HepG2 (cell line): ENCODE data around the gene LRRC8E. TPM values are rescaled to one million over a fixed set of nuclear protein-coding genes. Genes with fewer than 3 reads are reported as not detected.
A peak's percentile ranks its signal among the peaks of the same experiment; 100 is the strongest.

Experiments used
- ATAC-seq: fragments of 200-7000 bp; cut with Tn5 transposase; 3 replicates; pipeline ENCODE4 v1.9.1; 2020; ENCODE audit warnings: mild to moderate bottlenecking, moderate library complexity
- BruUV-seq: library from RNA; stranded (reverse); fragments of 400-500 nt; replicated peaks from 2 replicates; lab custom pipeline; 2021; lab: Mats Ljungman, UMichigan
- CTCF ChIA-PET: fragments of 300-600 bp; formaldehyde crosslinking; extraction: SDS; loops from one replicate; lab custom pipeline; 2021; ENCODE audit warnings: low total read pairs, inconsistent platforms, low intra/inter-chr PET ratio; lab: Yijun Ruan, JAX
- POLR2A ChIA-PET: fragments of 350-600 bp; sonication (Branson Sonifier 250); formaldehyde crosslinking; loops from one replicate; lab custom pipeline; 2020; ENCODE audit warnings: antibody characterized with exemption, inconsistent platforms; lab: Yijun Ruan, JAX
- DNase-seq: peaks from one replicate; pipeline ENCODE4 v3.0.0-alpha.2; 2015; ENCODE audit warnings: low spot score
- FAIRE-seq: peaks from 3 replicates; lab custom pipeline; 2011; peaks lifted over from hg19 to GRCh38; lab: Jason Lieb, UNC
- H2AFZ ChIP-seq: one replicate; pipeline ENCODE4 v1.6.1; 2011; ENCODE audit warnings: low read length, inconsistent platforms
- H3K27ac ChIP-seq: fragments of 300-600 bp; 3 replicates; pipeline ENCODE4 v1.8.0; 2011; ENCODE audit warnings: mixed run types, mild to moderate bottlenecking, mixed read lengths, low read length, inconsistent platforms; ENCODE audit not compliant: insufficient read depth; ENCODE audit errors: extremely low read length
- H3K27me3 ChIP-seq, 2 experiments: fragments of 200-600 bp in 1 of 2; 2 replicates in 1 of 2; 3 replicates in 1 of 2; pipeline versions ENCODE4 v1.6.0 to v1.8.0; 2011; ENCODE audit warnings: low read length in 2 of 2, mild to moderate bottlenecking in 2 of 2, moderate library complexity in 2 of 2, inconsistent platforms in 1 of 2; ENCODE audit not compliant: insufficient read depth in 2 of 2, control insufficient read depth in 1 of 2
- H3K36me3 ChIP-seq, 2 experiments: fragments of 200-600 bp in 1 of 2; replicated peaks in 1 of 2; 2 replicates in 1 of 2; 3 replicates in 1 of 2; pipeline versions ENCODE4 v1.5.1 to v1.8.0; 2011; ENCODE audit warnings: low read length in 2 of 2, inconsistent platforms in 1 of 2; ENCODE audit not compliant: insufficient read depth in 2 of 2, control insufficient read depth in 1 of 2
- H3K4me1 ChIP-seq: 2 replicates; pipeline ENCODE4 v1.5.1; 2012; ENCODE audit warnings: low read length, inconsistent platforms; ENCODE audit not compliant: insufficient read depth
- H3K4me2 ChIP-seq: 2 replicates; pipeline ENCODE4 v1.6.0; 2011; ENCODE audit warnings: low read depth, low read length, inconsistent platforms
- H3K4me3 ChIP-seq, 3 experiments: fragments of 200-600 bp in 1 of 3; sonication (generic), shearing (Covaris generic) in 1 of 3; replicated peaks in 1 of 3; 2 replicates each; pipeline ENCODE4 v1.5.1; 2011 to 2016; ENCODE audit warnings: low read length in 3 of 3, inconsistent platforms in 2 of 3, low read depth in 2 of 3, mild to moderate bottlenecking in 2 of 3, control low read depth in 1 of 3, mixed read lengths in 1 of 3; ENCODE audit not compliant: insufficient read depth in 1 of 3
- H3K79me2 ChIP-seq: one replicate; pipeline ENCODE4 v1.6.1; 2011; ENCODE audit warnings: low read length, inconsistent platforms; ENCODE audit not compliant: insufficient read depth
- H3K9ac ChIP-seq: 2 replicates; pipeline ENCODE4 v1.6.0; 2011; ENCODE audit warnings: mild to moderate bottlenecking, low read depth, low read length, inconsistent platforms; ENCODE audit not compliant: insufficient read depth
- H3K9me3 ChIP-seq: 2 replicates; pipeline ENCODE4 v1.5.1; 2012; ENCODE audit warnings: mild to moderate bottlenecking, low read length
- H4K20me1 ChIP-seq: 2 replicates; pipeline ENCODE4 v1.6.0; 2011; ENCODE audit warnings: inconsistent platforms, mild to moderate bottlenecking, low read length, moderate library complexity; ENCODE audit not compliant: insufficient read depth
- ARNT ChIP-seq: fragments of 450-650 bp; IDR thresholded peaks from 2 replicates; pipeline ENCODE4 v1.6.1; 2017
- EZH2 ChIP-seq: conservative IDR thresholded peaks from 2 replicates; pipeline ENCODE4 v1.6.1; 2012; ENCODE audit warnings: mild to moderate bottlenecking, low read depth, low read length, moderate library complexity
- FOXA1 ChIP-seq, 2 experiments: fragments of 450-650 bp in 1 of 2; sonication (generic) in 1 of 2; formaldehyde crosslinking in 1 of 2; IDR thresholded peaks; 2 replicates each; pipeline versions ENCODE4 v1.4.0 to v1.6.1; 2016 to 2020; ENCODE audit warnings: missing genetic modification reagents in 1 of 2
- FOXK2 ChIP-seq: fragments of 450-650 bp; IDR thresholded peaks from 2 replicates; pipeline ENCODE4 v1.6.1; 2016
- IKZF1 ChIP-seq: fragments of 450-650 bp; IDR thresholded peaks from 2 replicates; pipeline ENCODE4 v1.7.1; 2016
- KDM2A ChIP-seq: sonication (generic); formaldehyde crosslinking; IDR thresholded peaks from 2 replicates; pipeline ENCODE4 v1.4.0; 2020; ENCODE audit warnings: low read depth, missing genetic modification reagents, borderline replicate concordance
- KLF16 ChIP-seq, 2 experiments: sonication (generic) in 1 of 2; formaldehyde crosslinking in 1 of 2; IDR thresholded peaks; 2 replicates each; pipeline versions ENCODE4 v1.6.1 to v1.8.0; 2016 to 2023; ENCODE audit warnings: missing genetic modification reagents in 2 of 2, missing compliant biosample characterization in 1 of 2
- PLRG1 ChIP-seq: fragments of 450-650 bp; conservative IDR thresholded peaks from 2 replicates; pipeline ENCODE4 v1.6.1; 2016
- ZNF256 ChIP-seq: sonication (generic); formaldehyde crosslinking; conservative IDR thresholded peaks from 2 replicates; pipeline ENCODE4 v1.4.0; 2020; ENCODE audit warnings: missing genetic modification reagents
- ZNF672 ChIP-seq: sonication (generic); formaldehyde crosslinking; IDR thresholded peaks from 2 replicates; pipeline ENCODE4 v1.8.1; 2022; ENCODE audit warnings: missing genetic modification reagents
- ZNF780A ChIP-seq: sonication (generic); formaldehyde crosslinking; IDR thresholded peaks from 2 replicates; pipeline ENCODE4 v1.8.0; 2022; ENCODE audit warnings: mild to moderate bottlenecking, missing genetic modification reagents, moderate library complexity
- WGBS: methylation state at CpG from one replicate; pipeline ENCODE4 v1.1.6; 2017; ENCODE audit warnings: low lambda C conversion rate; 5-methylcytosine and 5-hydroxymethylcytosine counted together
- in situ Hi-C: cut with HindIII; loops from 2 replicates; pipeline ENCODE4 v1.10.0; 2017; ENCODE audit warnings: low pct_unique_long_range_greater_than_20kb; ENCODE audit not compliant: extremely low pct_ligation_motif_present
- intact Hi-C: fragments of 100-400 bp; cut with micrococcal nuclease; formaldehyde crosslinking; loops from one replicate; pipeline ENCODE4 v1.10.0; 2022; ENCODE audit not compliant: unreplicated experiment
- polyA plus RNA-seq, 8 experiments: library from polyadenylated mRNA; depleted of rRNA in 3 of 8; stranded (reverse) in 7 of 8; unstranded in 1 of 8; fragments of >200 nt; fragmentation: Illumina TruSeq in 4 of 8; extraction: Trizol in 4 of 8; gene quantifications; 2 replicates each; pipeline versions ENCODE4 v1.2.1 to v1.2.3, GENCODE V29; 2011 to 2016; ENCODE audit warnings: low read depth in 4 of 8, missing spikeins in 1 of 8, mixed read lengths in 1 of 8; ENCODE audit not compliant: insufficient read depth in 1 of 8
- total RNA-seq, 5 experiments: library from RNA; depleted of rRNA; stranded (reverse); fragments of >200 nt; fragmentation: Illumina TruSeq; extraction: Trizol; gene quantifications; 2 replicates each; pipeline ENCODE4 v1.2.3, GENCODE V29; 2016; ENCODE audit warnings: low read depth in 1 of 5
- TF ChIP-seq, protein P1 (sequence below): fragments of 450-650 bp; IDR thresholded peaks from 2 replicates; pipeline ENCODE4 v1.6.1; 2016
- TF ChIP-seq, protein P2 (sequence below): sonication (generic); formaldehyde crosslinking; IDR thresholded peaks from 2 replicates; pipeline ENCODE4 v1.5.0; 2020; ENCODE audit warnings: missing genetic modification reagents, mild to moderate bottlenecking, borderline replicate concordance
- TF ChIP-seq, protein P3 (sequence below): sonication (generic); formaldehyde crosslinking; IDR thresholded peaks from 2 replicates; pipeline ENCODE4 v1.5.0; 2020; ENCODE audit warnings: mild to moderate bottlenecking, missing genetic modification reagents, moderate library complexity
- TF ChIP-seq, protein P4 (sequence below): sonication (generic); formaldehyde crosslinking; IDR thresholded peaks from 2 replicates; pipeline ENCODE4 v1.4.0; 2020; ENCODE audit warnings: missing genetic modification reagents

Gene LRRC8E
- total and polyA plus RNA-seq, 2 of the 13 experiments (the other 11 are each of a cell fraction or from before 2014, with no cell fraction given) = 8.0 to 10.3 TPM

DNA sequence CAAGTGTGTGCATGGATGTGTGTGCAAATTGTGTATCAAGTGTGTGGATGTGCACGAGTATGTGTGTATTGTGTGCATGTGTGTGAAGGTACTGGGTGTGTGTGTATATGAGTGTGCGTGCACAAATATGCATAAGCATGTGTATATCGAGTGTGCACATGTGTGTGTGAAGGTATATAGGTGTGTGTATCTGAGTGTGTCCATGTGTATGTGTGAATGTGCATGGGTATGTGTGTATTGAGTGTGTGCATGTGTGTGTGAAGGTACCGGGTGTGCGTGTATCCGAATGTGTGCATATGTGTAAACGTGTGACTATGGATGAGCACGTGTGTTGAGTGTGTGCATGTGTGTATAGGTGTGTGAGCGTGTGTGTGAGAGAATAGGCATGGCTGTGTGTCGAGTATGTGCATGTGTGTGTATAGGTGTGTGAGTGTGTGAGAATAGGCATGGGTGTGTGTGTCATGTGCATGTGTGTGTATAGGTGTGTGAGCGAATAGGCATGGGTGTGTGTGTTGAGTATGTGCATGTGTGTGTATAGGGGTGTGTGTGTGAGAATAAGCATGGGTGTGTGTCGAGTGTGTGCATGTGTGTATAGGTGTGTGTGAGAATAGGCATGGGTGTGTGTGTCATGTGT, 45.5 kb upstream of the LRRC8E start:
- H3K4me3 ChIP-seq = no peak overlapping the region
- no TSS peak for BruUV-seq
- peaks cover 28% of the 10 kb centered on the region for H3K4me1 ChIP-seq
- H3K9me3 ChIP-seq = no peaks in the 10 kb centered on the region
- H3K4me2 ChIP-seq = no peak overlapping the region
- no peaks in the 10 kb centered on the region for H3K36me3 ChIP-seq
- H4K20me1 ChIP-seq = no peaks in the 10 kb centered on the region
- FAIRE-seq (no peak), ATAC-seq (no peak)
- H3K27me3 ChIP-seq = no peaks in the 10 kb centered on the region
- H3K79me2 ChIP-seq = no peaks in the 10 kb centered on the region
- CTCF ChIA-PET = no interaction called here
- H2AFZ ChIP-seq = no peak overlapping the region
- intact Hi-C loops (no loop called here), in situ Hi-C loops (no loop called here)
- TF ChIP-seq PLRG1 (0 out of 2 replicates have a peak, but pooled peaks have one; percentile 18), KDM2A (CRISPR knock-in tag) (no peak), ZNF780A (CRISPR knock-in tag) (no peak), ARNT (0 out of 2 replicates have a peak, but pooled peaks have one; percentile 61), EZH2 (no peak), FOXK2 (0 out of 2 replicates have a peak, but pooled peaks have one; percentile 14), FOXA1 (IDR thresholded peaks at IDR 0.05) (peak; percentile 7; the same call in 1 of the 2 replicates), FOXA1 (CRISPR knock-in tag; IDR thresholded peaks at IDR 0.05) (no peak), ZNF256 (CRISPR knock-in tag) (no peak), KLF16 (CRISPR knock-in tag; IDR thresholded peaks at IDR 0.05) (no peak), ZNF672 (CRISPR knock-in tag) (no peak), IKZF1 (no peak)
- TF ChIP-seq, protein P1, sequence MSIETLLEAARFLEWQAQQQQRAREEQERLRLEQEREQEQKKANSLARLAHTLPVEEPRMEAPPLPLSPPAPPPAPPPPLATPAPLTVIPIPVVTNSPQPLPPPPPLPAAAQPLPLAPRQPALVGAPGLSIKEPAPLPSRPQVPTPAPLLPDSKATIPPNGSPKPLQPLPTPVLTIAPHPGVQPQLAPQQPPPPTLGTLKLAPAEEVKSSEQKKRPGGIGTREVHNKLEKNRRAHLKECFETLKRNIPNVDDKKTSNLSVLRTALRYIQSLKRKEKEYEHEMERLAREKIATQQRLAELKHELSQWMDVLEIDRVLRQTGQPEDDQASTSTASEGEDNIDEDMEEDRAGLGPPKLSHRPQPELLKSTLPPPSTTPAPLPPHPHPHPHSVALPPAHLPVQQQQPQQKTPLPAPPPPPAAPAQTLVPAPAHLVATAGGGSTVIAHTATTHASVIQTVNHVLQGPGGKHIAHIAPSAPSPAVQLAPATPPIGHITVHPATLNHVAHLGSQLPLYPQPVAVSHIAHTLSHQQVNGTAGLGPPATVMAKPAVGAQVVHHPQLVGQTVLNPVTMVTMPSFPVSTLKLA = peak; percentile 92
- TF ChIP-seq, protein P2, sequence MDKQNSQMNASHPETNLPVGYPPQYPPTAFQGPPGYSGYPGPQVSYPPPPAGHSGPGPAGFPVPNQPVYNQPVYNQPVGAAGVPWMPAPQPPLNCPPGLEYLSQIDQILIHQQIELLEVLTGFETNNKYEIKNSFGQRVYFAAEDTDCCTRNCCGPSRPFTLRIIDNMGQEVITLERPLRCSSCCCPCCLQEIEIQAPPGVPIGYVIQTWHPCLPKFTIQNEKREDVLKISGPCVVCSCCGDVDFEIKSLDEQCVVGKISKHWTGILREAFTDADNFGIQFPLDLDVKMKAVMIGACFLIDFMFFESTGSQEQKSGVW (CRISPR knock-in tag) = no peak
- TF ChIP-seq, protein P3, sequence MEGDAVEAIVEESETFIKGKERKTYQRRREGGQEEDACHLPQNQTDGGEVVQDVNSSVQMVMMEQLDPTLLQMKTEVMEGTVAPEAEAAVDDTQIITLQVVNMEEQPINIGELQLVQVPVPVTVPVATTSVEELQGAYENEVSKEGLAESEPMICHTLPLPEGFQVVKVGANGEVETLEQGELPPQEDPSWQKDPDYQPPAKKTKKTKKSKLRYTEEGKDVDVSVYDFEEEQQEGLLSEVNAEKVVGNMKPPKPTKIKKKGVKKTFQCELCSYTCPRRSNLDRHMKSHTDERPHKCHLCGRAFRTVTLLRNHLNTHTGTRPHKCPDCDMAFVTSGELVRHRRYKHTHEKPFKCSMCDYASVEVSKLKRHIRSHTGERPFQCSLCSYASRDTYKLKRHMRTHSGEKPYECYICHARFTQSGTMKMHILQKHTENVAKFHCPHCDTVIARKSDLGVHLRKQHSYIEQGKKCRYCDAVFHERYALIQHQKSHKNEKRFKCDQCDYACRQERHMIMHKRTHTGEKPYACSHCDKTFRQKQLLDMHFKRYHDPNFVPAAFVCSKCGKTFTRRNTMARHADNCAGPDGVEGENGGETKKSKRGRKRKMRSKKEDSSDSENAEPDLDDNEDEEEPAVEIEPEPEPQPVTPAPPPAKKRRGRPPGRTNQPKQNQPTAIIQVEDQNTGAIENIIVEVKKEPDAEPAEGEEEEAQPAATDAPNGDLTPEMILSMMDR (CRISPR knock-in tag) = no peak
- TF ChIP-seq, protein P4, sequence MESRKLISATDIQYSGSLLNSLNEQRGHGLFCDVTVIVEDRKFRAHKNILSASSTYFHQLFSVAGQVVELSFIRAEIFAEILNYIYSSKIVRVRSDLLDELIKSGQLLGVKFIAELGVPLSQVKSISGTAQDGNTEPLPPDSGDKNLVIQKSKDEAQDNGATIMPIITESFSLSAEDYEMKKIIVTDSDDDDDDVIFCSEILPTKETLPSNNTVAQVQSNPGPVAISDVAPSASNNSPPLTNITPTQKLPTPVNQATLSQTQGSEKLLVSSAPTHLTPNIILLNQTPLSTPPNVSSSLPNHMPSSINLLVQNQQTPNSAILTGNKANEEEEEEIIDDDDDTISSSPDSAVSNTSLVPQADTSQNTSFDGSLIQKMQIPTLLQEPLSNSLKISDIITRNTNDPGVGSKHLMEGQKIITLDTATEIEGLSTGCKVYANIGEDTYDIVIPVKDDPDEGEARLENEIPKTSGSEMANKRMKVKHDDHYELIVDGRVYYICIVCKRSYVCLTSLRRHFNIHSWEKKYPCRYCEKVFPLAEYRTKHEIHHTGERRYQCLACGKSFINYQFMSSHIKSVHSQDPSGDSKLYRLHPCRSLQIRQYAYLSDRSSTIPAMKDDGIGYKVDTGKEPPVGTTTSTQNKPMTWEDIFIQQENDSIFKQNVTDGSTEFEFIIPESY = no peak
- TF ChIP-seq, all 625 proteins: peak for 5
- POLR2A ChIA-PET = no interaction called here
- DNase-seq = no peak
- 92% methylated on average over 12 of the region's 12 CpGs for WGBS
- H3K9ac ChIP-seq = no peak overlapping the region
- H3K27ac ChIP-seq = no peak overlapping the region
